ENCODE results near the gene HS3ST2.
"Not testable (repeated sequence)": the region's sequence is repeated elsewhere in the genome, so short reads cannot be mapped to it uniquely, and the experiment has no call there.

HS3ST2 gene

GRCh38 chr16:22932032-22932771 lies 118.2 kb downstream of the HS3ST2 start:
- DNase-seq (ENCODE audit: low read depth, low spot score) = no peak

DNA sequence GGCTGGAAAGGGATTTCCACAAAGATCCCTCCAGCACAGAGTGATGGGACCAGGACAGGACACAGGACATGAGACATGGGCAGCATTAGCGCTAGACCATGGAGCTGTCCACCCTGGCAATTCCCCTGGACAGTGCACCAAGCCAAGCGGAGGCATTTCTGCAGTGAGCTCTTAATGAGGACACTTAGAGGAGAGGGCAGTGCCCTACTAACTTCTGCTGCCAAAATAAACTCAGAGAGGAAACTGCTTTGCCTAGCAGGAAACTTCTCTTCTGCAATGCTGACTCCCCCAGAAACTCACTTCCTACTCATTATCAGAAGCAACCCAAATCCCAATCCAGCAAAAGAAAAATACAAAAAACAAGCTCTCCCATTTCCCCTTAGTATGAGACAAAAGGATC lies 119.2 kb downstream of the HS3ST2 start:
- DNase-seq (ENCODE audit: low read depth, low spot score) = no peak

DNA sequence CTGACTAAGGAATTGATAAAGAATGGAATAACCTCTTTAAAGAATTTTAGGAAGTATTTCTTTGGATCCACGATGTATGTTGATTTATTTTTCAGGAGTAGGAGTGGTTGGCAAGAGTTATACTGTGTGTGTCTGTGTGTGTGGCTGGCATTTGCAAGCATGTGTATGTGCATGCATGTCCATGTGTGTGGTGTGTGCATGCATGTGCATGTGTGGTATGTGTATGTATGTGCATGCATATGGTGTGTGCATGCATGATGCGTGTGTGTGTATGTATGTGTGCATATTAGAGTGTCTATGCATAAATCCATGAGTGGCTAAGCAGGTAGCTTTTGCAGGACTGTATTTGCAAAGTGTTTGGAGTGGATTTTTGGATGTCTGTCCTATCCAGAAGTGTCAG lies 120.8 kb downstream of the HS3ST2 start:
- DNase-seq (ENCODE audit: low read depth, low spot score) = no peak

DNA sequence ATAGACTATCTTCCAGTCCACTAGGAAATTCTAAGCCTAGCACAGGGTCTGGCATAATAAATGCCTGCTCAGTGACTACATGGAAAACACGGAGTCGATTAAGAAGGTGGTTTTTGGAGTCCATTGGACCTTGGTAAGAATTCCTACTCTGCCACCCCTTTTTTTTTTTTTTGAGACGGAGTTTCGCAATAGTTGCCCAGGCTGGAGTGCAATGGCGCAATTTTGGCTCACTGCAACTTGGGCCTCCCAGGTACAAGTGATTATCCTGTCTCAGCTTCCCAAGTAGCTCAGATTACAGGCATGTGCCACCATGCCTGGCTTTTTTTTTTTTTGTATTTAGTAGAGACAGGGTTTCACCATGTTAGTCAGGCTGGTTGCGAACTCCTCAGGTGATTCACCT lies 123.2 kb downstream of the HS3ST2 start:
- DNase-seq (ENCODE audit: low read depth, low spot score) = no peak

GRCh38 chr16:22938647-22939046 lies 124.7 kb downstream of the HS3ST2 start:
- DNase-seq (ENCODE audit: low read depth, low spot score) = no peak

GRCh38 chr16:22939744-22940363 lies 125.9 kb downstream of the HS3ST2 start:
- DNase-seq (ENCODE audit: low read depth, low spot score) = not testable (repeated sequence)

GRCh38 chr16:22941970-22942501 lies 128.1 kb downstream of the HS3ST2 start:
- DNase-seq (ENCODE audit: low read depth, low spot score) = no peak

GRCh38 chr16:22942811-22943210 lies 128.8 kb downstream of the HS3ST2 start:
- no peak for DNase-seq (ENCODE audit: low read depth, low spot score)

- DNase-seq (ENCODE audit: low read depth, low spot score) = no peak
These were observed 131.4 kb downstream of the HS3ST2 start for GRCh38 chr16:22945361-22945760.

DNA sequence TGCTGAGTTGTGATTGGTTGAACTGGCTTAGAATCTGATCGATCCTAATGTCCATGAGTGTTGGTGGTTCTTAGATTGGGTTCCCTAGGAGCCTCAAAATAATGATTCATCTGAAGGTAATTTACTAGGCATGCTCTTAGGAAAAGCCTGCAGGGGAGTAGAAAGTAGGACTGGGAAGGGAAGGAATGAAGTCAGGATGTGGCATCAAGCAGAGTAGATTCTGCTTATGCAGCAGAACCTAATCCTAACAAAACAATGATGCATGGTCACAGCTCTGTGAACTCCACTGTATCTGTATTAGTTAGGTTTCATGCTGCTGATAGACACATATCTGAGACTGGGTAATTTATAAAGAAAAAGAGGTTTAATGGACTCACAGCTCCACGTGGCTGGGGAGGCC lies 132.5 kb downstream of the HS3ST2 start:
- no peak for DNase-seq (ENCODE audit: low read depth, low spot score)

DNA sequence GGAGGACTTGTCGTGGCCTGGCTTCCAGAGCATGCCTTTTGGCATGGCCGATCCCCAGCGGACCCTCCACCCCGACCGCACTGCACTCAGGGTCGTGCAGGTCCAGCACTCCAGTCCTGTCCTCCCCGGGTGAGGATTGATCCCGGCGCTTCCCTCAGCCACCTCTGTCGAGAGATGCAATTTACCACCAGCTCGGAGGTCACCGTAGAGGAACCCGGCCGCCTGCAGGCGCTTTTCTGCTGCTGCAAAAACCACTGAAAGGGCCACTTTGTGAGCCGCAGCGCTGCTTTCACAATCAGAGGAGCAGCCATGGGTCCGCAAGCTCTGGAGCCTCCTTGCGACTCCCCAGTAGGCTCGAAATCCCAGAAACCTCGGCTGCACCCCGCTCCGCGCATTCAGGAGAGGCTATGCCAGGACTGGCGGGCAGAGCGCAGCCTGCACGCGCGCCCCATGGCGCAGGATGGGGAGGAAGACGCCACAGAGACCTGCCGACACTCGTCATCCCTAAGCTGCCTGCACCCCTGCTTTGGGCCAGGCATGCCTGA lies 134.2 kb downstream of the HS3ST2 start:
- DNase-seq (ENCODE audit: low read depth, low spot score) = no peak

GRCh38 chr16:22948603-22949368 lies 134.8 kb downstream of the HS3ST2 start:
- DNase-seq (ENCODE audit: low read depth, low spot score) = no peak

- DNase-seq (ENCODE audit: low read depth, low spot score) = no peak
These were observed 141.6 kb downstream of the HS3ST2 start for GRCh38 chr16:22955461-22956070.

GRCh38 chr16:22961206-22961605 lies 147.2 kb downstream of the HS3ST2 start:
- DNase-seq (ENCODE audit: low read depth, low spot score) = no peak

GRCh38 chr16:22962905-22963304 lies 148.9 kb downstream of the HS3ST2 start:
- no peak for DNase-seq (ENCODE audit: low read depth, low spot score)

Data from activated CD4-positive, CD25-positive, alpha-beta regulatory T cell treated with anti-CD3 and anti-CD28 coated beads, Interleukin-2, amount 50 U/mL, for 16 hours (primary cell).